A549 (cell line): ENCODE measurements around the gene UBE4A. TPM values are rescaled to one million over a fixed set of nuclear protein-coding genes. Genes with fewer than 3 reads are reported as not detected.

ENCODE experiments used
- ATAC-seq, 2 experiments: fragments of 200-7000 bp in 1 of 2; fragments of >200 bp in 1 of 2; cut with Nextera tagmentation in 1 of 2; cut with Tn5 transposase in 1 of 2; 3 replicates each; pipeline versions ENCODE4 v1.8.0 to v1.9.1; 2018 to 2020; ENCODE audit warnings: mild to moderate bottlenecking in 1 of 2, moderate library complexity in 1 of 2
- CTCF ChIA-PET: fragments of 300-600 bp; sonication (Branson Sonifier 250); formaldehyde crosslinking; extraction: SDS; loops from one replicate; lab custom pipeline; 2021; ENCODE audit warnings: antibody characterized with exemption, inconsistent platforms; lab: Yijun Ruan, JAX
- POLR2A ChIA-PET: fragments of 350-600 bp; formaldehyde crosslinking; extraction: SDS; loops from one replicate; lab custom pipeline; 2021; ENCODE audit warnings: antibody characterized with exemption, inconsistent platforms; lab: Yijun Ruan, JAX
- DNase-seq, 2 experiments: peaks; one replicate each; pipeline versions ENCODE4 v3.0.0 to v3.0.0-alpha.2; 2011 to 2016; ENCODE audit warnings: low read depth in 1 of 2, low spot score in 1 of 2
- FAIRE-seq: peaks from 2 replicates; lab custom pipeline; 2011; peaks lifted over from hg19 to GRCh38; lab: Jason Lieb, UNC
- H3K27ac ChIP-seq, 2 experiments: fragments of >200 bp; sonication (Bioruptor Twin); formaldehyde crosslinking; 3 replicates each; pipeline ENCODE4 v1.5.1; 2016 to 2017
- H3K4me1 ChIP-seq: fragments of >200 bp; sonication (Bioruptor Twin); formaldehyde crosslinking; 3 replicates; pipeline ENCODE4 v1.6.1; 2016
- H3K4me2 ChIP-seq: fragments of >200 bp; sonication (Bioruptor Twin); formaldehyde crosslinking; 3 replicates; pipeline ENCODE4 v1.6.1; 2016
- H3K4me3 ChIP-seq: fragments of >200 bp; sonication (Bioruptor Twin); formaldehyde crosslinking; 3 replicates; pipeline ENCODE4 v1.5.1; 2016
- H3K9me3 ChIP-seq: fragments of >200 bp; sonication (Bioruptor Twin); formaldehyde crosslinking; 3 replicates; pipeline ENCODE4 v1.6.1; 2016
- BHLHE40 ChIP-seq: IDR thresholded peaks from 2 replicates; pipeline ENCODE4 v1.6.1; 2012; ENCODE audit warnings: low read depth, low read length, inconsistent platforms
- CBX2 ChIP-seq: fragments of 200-600 bp; sonication (generic); IDR thresholded peaks from 2 replicates; pipeline ENCODE4 v1.6.1; 2016; ENCODE audit warnings: low read depth, mild to moderate bottlenecking, borderline replicate concordance
- EHMT2 ChIP-seq: fragments of 200-600 bp; sonication (generic); IDR thresholded peaks from 2 replicates; pipeline ENCODE4 v1.6.1; 2016; ENCODE audit warnings: antibody characterized with exemption, low read depth, mild to moderate bottlenecking, moderate library complexity
- ELK1 ChIP-seq: fragments of 150-350 bp; IDR thresholded peaks from 2 replicates; pipeline ENCODE4 v1.6.1; 2014; ENCODE audit warnings: low read depth, mild to moderate bottlenecking, low read length
- EP300 ChIP-seq, 2 experiments: fragments of >200 bp; sonication (Bioruptor Twin); formaldehyde crosslinking; IDR thresholded peaks; 2 replicates in 1 of 2; 3 replicates in 1 of 2; pipeline ENCODE4 v1.6.1; 2016 to 2017
- FOSB ChIP-seq: fragments of 250-450 bp; sonication (Bioruptor Pico); IDR thresholded peaks from 2 replicates; pipeline ENCODE4 v1.5.0; 2020; ENCODE audit warnings: mild to moderate bottlenecking, moderate library complexity
- FOXS1 ChIP-seq: fragments of 250-450 bp; sonication (Bioruptor Pico); IDR thresholded peaks from 2 replicates; pipeline ENCODE4 v1.5.0; 2020; ENCODE audit warnings: mild to moderate bottlenecking, moderate library complexity
- GATA3 ChIP-seq: IDR thresholded peaks from 2 replicates; pipeline ENCODE4 v1.6.1; 2012; ENCODE audit warnings: borderline replicate concordance
- HDAC2 ChIP-seq: fragments of 200-600 bp; sonication (generic); IDR thresholded peaks from 2 replicates; pipeline ENCODE4 v1.6.1; 2016
- HES2 ChIP-seq: fragments of >200 bp; sonication (Bioruptor Twin); formaldehyde crosslinking; IDR thresholded peaks from 2 replicates; pipeline ENCODE4 v1.6.1; 2016
- HOXA7 ChIP-seq: fragments of 250-450 bp; sonication (Bioruptor Pico); IDR thresholded peaks from 2 replicates; pipeline ENCODE4 v1.5.0; 2020; ENCODE audit warnings: mild to moderate bottlenecking, moderate library complexity
- HOXB13 ChIP-seq: fragments of 250-450 bp; sonication (Bioruptor Pico); IDR thresholded peaks from 2 replicates; pipeline ENCODE4 v1.5.0; 2020; ENCODE audit warnings: low read depth, mild to moderate bottlenecking, moderate library complexity
- JUNB ChIP-seq: fragments of >200 bp; sonication (Bioruptor Twin); formaldehyde crosslinking; IDR thresholded peaks from 2 replicates; pipeline ENCODE4 v1.6.1; 2016
- KDM1A ChIP-seq: fragments of 200-600 bp; sonication (generic); IDR thresholded peaks from 2 replicates; pipeline ENCODE4 v1.6.1; 2016; ENCODE audit warnings: low read depth, mild to moderate bottlenecking
- PBX3 ChIP-seq: IDR thresholded peaks from 2 replicates; pipeline ENCODE4 v1.6.1; 2012
- PHF8 ChIP-seq: fragments of 200-600 bp; sonication (generic); IDR thresholded peaks from 2 replicates; pipeline ENCODE4 v1.6.1; 2016; ENCODE audit warnings: low read depth, mild to moderate bottlenecking, antibody characterized with exemption, moderate library complexity, borderline replicate concordance
- RAD21 ChIP-seq, 2 experiments: fragments of >200 bp in 1 of 2; sonication (Bioruptor Twin) in 1 of 2; formaldehyde crosslinking in 1 of 2; IDR thresholded peaks in 1 of 2; conservative IDR thresholded peaks in 1 of 2; 2 replicates in 1 of 2; 3 replicates in 1 of 2; pipeline ENCODE4 v1.6.1; 2012 to 2018; ENCODE audit warnings: inconsistent platforms in 1 of 2
- RARB ChIP-seq: fragments of 250-450 bp; sonication (Bioruptor Pico); IDR thresholded peaks from 2 replicates; pipeline ENCODE4 v1.8.0; 2021; ENCODE audit warnings: mild to moderate bottlenecking, moderate library complexity
- REST ChIP-seq: fragments of 200-600 bp; sonication (generic); IDR thresholded peaks from 2 replicates; pipeline ENCODE4 v1.6.1; 2016; ENCODE audit warnings: antibody characterized with exemption, mild to moderate bottlenecking, moderate library complexity
- SMC3 ChIP-seq: fragments of >200 bp; sonication (Bioruptor Twin); formaldehyde crosslinking; IDR thresholded peaks from 3 replicates; pipeline ENCODE4 v1.6.1; 2018; ENCODE audit warnings: inconsistent platforms
- ZSCAN20 ChIP-seq: fragments of 250-450 bp; sonication (Bioruptor Pico); IDR thresholded peaks from 2 replicates; pipeline ENCODE4 v1.8.0; 2022; ENCODE audit warnings: mild to moderate bottlenecking, moderate library complexity
- WGBS: methylation state at CpG from one replicate; pipeline ENCODE4 v1.1.6; 2017; ENCODE audit errors: missing lambda C conversion rate; 5-methylcytosine and 5-hydroxymethylcytosine counted together
- polyA plus RNA-seq, 4 experiments: library from polyadenylated mRNA; depleted of rRNA in 3 of 4; stranded (reverse); fragments of >200 nt; fragmentation: RNase III in 1 of 4; extraction: RNeasy Plus Mini Kit Qiagen cat#74134 plus additional on column Dnase treatment in 1 of 4; gene quantifications; 2 replicates in 3 of 4; 3 replicates in 1 of 4; pipeline ENCODE4 v1.2.3, GENCODE V29; 2011 to 2017

The UBE4A gene
- polyA plus RNA-seq, 2 of the 4 experiments (the other 2 are of a cell fraction) = 11.4 to 18.9 TPM

GRCh38 chr11:118418766-118419165 is 59.4 kb downstream of the UBE4A start:
- peaks cover 15% of the 10 kb centered on the region for H3K4me1 ChIP-seq
- POLR2A ChIA-PET = no interaction called here
- TF ChIP-seq REST (no peak), RAD21 (conservative IDR thresholded peaks at IDR 0.05 in 1 of 2, IDR thresholded peaks at IDR 0.05 in 1 of 2) (no peak), KDM1A (no peak), CBX2 (no peak), HOXA7 (CRISPR knock-in tag) (no peak), BHLHE40 (no peak)
- H3K4me2 ChIP-seq = no peak overlapping the region
- H3K4me3 ChIP-seq = no peak overlapping the region
- 67% methylated on average over 5 of the region's 5 CpGs for WGBS
- CTCF ChIA-PET = no interaction called here
- H3K9me3 ChIP-seq = no peaks in the 10 kb centered on the region
- no peak overlapping the region for H3K27ac ChIP-seq
- DNase-seq (no peak), ATAC-seq (no peak), FAIRE-seq (no peak)

- no peak for ATAC-seq
- H3K27ac ChIP-seq = no peak overlapping the region
- TF ChIP-seq CBX2 (no peak), FOSB (no peak), RAD21 (conservative IDR thresholded peaks at IDR 0.05 in 1 of 2, IDR thresholded peaks at IDR 0.05 in 1 of 2) (no peak), PHF8 (no peak), HES2 (no peak), JUNB (no peak), GATA3 (no peak), KDM1A (no peak), RARB (CRISPR knock-in tag) (no peak), EHMT2 (no peak), HDAC2 (no peak), HOXB13 (CRISPR knock-in tag) (no peak), ELK1 (no peak), FOXS1 (no peak), EP300 (IDR thresholded peaks at IDR 0.05) (no peak), ZSCAN20 (CRISPR knock-in tag) (no peak), SMC3 (no peak), PBX3 (no peak)
- TF ChIP-seq, all 56 proteins: peak for 0
- no peak overlapping the region for H3K4me2 ChIP-seq
- DNase-seq (no peak), FAIRE-seq (no peak)
- ChIA-PET CTCF (interaction anchor here (1.2 kb wide), 1 partner anchor 12 kb away, joined by 3 read pairs; no protein-coding TSS in a partner anchor), POLR2A (interaction anchor here (1.3 kb wide), 1 partner anchor 11 kb away, joined by 3 read pairs; no protein-coding TSS in a partner anchor)
- WGBS = 4% methylated on average over 1 of the region's 1 CpG
- no peaks in the 10 kb centered on the region for H3K9me3 ChIP-seq
- H3K4me3 ChIP-seq = no peak overlapping the region
- no peaks in the 10 kb centered on the region for H3K4me1 ChIP-seq
Observed at GRCh38 chr11:118427707-118428106, 68.3 kb downstream of the UBE4A start.
